ENCODE measurements around the gene VARS2.

Gene VARS2

GRCh38 chr6:30887901-30888815, 25.9 kb upstream of the VARS2 start:
- ATAC-seq, result no peak
- no peak for TF ChIP-seq ZC3H10 (CRISPR knock-in tag; IDR thresholded peaks at IDR 0.05)
- TF ChIP-seq BACH2 (CRISPR knock-in tag; IDR thresholded peaks at IDR 0.05; ENCODE audit: borderline replicate concordance), result no peak
- no peak for TF ChIP-seq ZNF70 (CRISPR knock-in tag; IDR thresholded peaks at IDR 0.05)
- TF ChIP-seq ISL1 (CRISPR knock-in tag; IDR thresholded peaks at IDR 0.05), result no peak
- TF ChIP-seq CSDC2 (CRISPR knock-in tag; IDR thresholded peaks at IDR 0.05), result no peak
- TF ChIP-seq OSR1 (CRISPR knock-in tag; IDR thresholded peaks at IDR 0.05), result no peak
- no peak for TF ChIP-seq POU6F1 (CRISPR knock-in tag; IDR thresholded peaks at IDR 0.05; ENCODE audit: borderline replicate concordance, low read depth)
- TF ChIP-seq TCF4 (CRISPR knock-in tag; IDR thresholded peaks at IDR 0.05; ENCODE audit: borderline replicate concordance), result no peak
- TF ChIP-seq CSRNP3 (CRISPR knock-in tag; IDR thresholded peaks at IDR 0.05), result no peak

GRCh38 chr6:30888816-30889495, 25.1 kb upstream of the VARS2 start:
- TF ChIP-seq ESRRG (CRISPR knock-in tag; IDR thresholded peaks at IDR 0.05) (no peak), POU6F1 (CRISPR knock-in tag; IDR thresholded peaks at IDR 0.05; ENCODE audit: borderline replicate concordance, low read depth) (no peak), ZC3H10 (CRISPR knock-in tag; IDR thresholded peaks at IDR 0.05) (no peak), TCF4 (CRISPR knock-in tag; IDR thresholded peaks at IDR 0.05; ENCODE audit: borderline replicate concordance) (no peak), ZFP30 (CRISPR knock-in tag; IDR thresholded peaks at IDR 0.05) (no peak), ZNF565 (CRISPR knock-in tag; conservative IDR thresholded peaks at IDR 0.05; ENCODE audit: low read depth) (no peak), CSDC2 (CRISPR knock-in tag; IDR thresholded peaks at IDR 0.05) (no peak), ISL1 (CRISPR knock-in tag; IDR thresholded peaks at IDR 0.05) (no peak), TSHZ2 (CRISPR knock-in tag; IDR thresholded peaks at IDR 0.05) (no peak), CSRNP3 (CRISPR knock-in tag; IDR thresholded peaks at IDR 0.05) (no peak), RARB (CRISPR knock-in tag; IDR thresholded peaks at IDR 0.05) (no peak), ZNF8 (CRISPR knock-in tag; IDR thresholded peaks at IDR 0.05) (no peak), ZFP3 (CRISPR knock-in tag; IDR thresholded peaks at IDR 0.05) (no peak), SNAI2 (CRISPR knock-in tag; IDR thresholded peaks at IDR 0.05) (no peak), PPARA (CRISPR knock-in tag; IDR thresholded peaks at IDR 0.05; ENCODE audit: borderline replicate concordance) (no peak), PATZ1 (CRISPR knock-in tag; IDR thresholded peaks at IDR 0.05; ENCODE audit: borderline replicate concordance) (no peak), CREB5 (CRISPR knock-in tag; IDR thresholded peaks at IDR 0.05; ENCODE audit: low read depth) (no peak), TOX (CRISPR knock-in tag; IDR thresholded peaks at IDR 0.05; ENCODE audit: borderline replicate concordance) (no peak), OSR1 (CRISPR knock-in tag; IDR thresholded peaks at IDR 0.05) (no peak)

More at GRCh38 chr6:30888816-30889495, 25.1 kb upstream of the VARS2 start:
- ATAC-seq, result no peak

Data from SK-N-SH treated with all-trans-retinoic acid at 6 μM for 48 hours (cell line).